Measurements from ENCODE around the gene ALOX15B.

GRCh38 chr17:8087952-8088230 is 49.0 kb downstream of the ALOX15B start:
- TF ChIP-seq REST (IDR thresholded peaks at IDR 0.05; ENCODE audit: insufficient replicate concordance, low read depth) = no peak
- no peak for TF ChIP-seq CTCF (IDR thresholded peaks at IDR 0.05; ENCODE audit: insufficient read depth, low read length)
